Measurements from ENCODE around the gene TEX11. TPM values are rescaled to one million over a fixed set of nuclear protein-coding genes. Genes with fewer than 3 reads are reported as not detected.

Gene TEX11
- total and polyA plus RNA-seq, 9 of the 15 experiments (the other 6 are each of a cell fraction or from before 2014, with no cell fraction given), result 0.27 to 1.1 (median 0.45) TPM

DNA sequence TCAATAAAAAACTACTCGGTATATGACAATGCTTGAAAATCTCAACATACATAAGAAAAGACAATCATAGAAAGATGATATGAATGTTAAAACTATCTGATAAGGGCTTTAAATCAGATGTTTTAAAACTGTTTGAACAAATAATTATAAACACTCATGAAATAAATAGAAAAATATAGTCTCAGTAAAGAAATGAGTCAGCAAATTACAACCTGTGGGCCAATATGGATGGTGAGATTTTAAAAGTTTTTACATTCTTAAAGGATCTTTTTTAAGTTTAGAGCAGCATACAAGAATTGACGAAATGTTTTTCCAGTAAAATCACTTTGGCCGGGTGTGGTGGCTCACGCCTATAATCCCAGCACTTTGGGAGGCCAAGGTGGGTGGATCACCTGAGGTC lies 83.1 kb downstream of the TEX11 start (continued):
- TF ChIP-seq CBX2 (IDR thresholded peaks at IDR 0.05; ENCODE audit: insufficient read depth, low read length, poor library complexity, severe bottlenecking), result no peak
- TF ChIP-seq KDM4B (IDR thresholded peaks at IDR 0.05; ENCODE audit: borderline replicate concordance in 2 of 2, low read depth in 1 of 2), result no peak
- TF ChIP-seq ZNF212 (CRISPR knock-in tag; IDR thresholded peaks at IDR 0.05), result no peak
- TF ChIP-seq SRSF1 (IDR thresholded peaks at IDR 0.05; ENCODE audit: low read depth, low read length), result no peak
- TF ChIP-seq SAFB (IDR thresholded peaks at IDR 0.05; ENCODE audit: borderline replicate concordance, low read depth, low read length), result no peak
- TF ChIP-seq MAFG (tag; conservative IDR thresholded peaks at IDR 0.05), result peak; percentile 67
- TF ChIP-seq RBFOX2 (IDR thresholded peaks at IDR 0.05; ENCODE audit: low read depth, low read length), result no peak
- no peak for TF ChIP-seq FOXJ2 (tag; IDR thresholded peaks at IDR 0.05)
- TF ChIP-seq IRF1 (CRISPR knock-in tag; IDR thresholded peaks at IDR 0.05; ENCODE audit: borderline replicate concordance), result no peak
- no peak for TF ChIP-seq ELF4 (CRISPR knock-in tag; IDR thresholded peaks at IDR 0.05)
- no peak for TF ChIP-seq FOXP4 (CRISPR knock-in tag; IDR thresholded peaks at IDR 0.05; ENCODE audit: borderline replicate concordance)
- no peak for TF ChIP-seq BHLHE40 (IDR thresholded peaks at IDR 0.05; ENCODE audit: low read length)
- TF ChIP-seq, protein P1, sequence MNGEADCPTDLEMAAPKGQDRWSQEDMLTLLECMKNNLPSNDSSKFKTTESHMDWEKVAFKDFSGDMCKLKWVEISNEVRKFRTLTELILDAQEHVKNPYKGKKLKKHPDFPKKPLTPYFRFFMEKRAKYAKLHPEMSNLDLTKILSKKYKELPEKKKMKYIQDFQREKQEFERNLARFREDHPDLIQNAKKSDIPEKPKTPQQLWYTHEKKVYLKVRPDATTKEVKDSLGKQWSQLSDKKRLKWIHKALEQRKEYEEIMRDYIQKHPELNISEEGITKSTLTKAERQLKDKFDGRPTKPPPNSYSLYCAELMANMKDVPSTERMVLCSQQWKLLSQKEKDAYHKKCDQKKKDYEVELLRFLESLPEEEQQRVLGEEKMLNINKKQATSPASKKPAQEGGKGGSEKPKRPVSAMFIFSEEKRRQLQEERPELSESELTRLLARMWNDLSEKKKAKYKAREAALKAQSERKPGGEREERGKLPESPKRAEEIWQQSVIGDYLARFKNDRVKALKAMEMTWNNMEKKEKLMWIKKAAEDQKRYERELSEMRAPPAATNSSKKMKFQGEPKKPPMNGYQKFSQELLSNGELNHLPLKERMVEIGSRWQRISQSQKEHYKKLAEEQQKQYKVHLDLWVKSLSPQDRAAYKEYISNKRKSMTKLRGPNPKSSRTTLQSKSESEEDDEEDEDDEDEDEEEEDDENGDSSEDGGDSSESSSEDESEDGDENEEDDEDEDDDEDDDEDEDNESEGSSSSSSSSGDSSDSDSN (IDR thresholded peaks at IDR 0.05; ENCODE audit: borderline replicate concordance in 1 of 2, low read depth in 2 of 2, low read length in 2 of 2), result no peak
- no peak for TF ChIP-seq CTCFL (IDR thresholded peaks at IDR 0.05; ENCODE audit: borderline replicate concordance, insufficient read depth, low read depth, low read length, poor library complexity, severe bottlenecking)
- TF ChIP-seq, protein P2, sequence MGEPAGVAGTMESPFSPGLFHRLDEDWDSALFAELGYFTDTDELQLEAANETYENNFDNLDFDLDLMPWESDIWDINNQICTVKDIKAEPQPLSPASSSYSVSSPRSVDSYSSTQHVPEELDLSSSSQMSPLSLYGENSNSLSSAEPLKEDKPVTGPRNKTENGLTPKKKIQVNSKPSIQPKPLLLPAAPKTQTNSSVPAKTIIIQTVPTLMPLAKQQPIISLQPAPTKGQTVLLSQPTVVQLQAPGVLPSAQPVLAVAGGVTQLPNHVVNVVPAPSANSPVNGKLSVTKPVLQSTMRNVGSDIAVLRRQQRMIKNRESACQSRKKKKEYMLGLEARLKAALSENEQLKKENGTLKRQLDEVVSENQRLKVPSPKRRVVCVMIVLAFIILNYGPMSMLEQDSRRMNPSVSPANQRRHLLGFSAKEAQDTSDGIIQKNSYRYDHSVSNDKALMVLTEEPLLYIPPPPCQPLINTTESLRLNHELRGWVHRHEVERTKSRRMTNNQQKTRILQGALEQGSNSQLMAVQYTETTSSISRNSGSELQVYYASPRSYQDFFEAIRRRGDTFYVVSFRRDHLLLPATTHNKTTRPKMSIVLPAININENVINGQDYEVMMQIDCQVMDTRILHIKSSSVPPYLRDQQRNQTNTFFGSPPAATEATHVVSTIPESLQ (CRISPR knock-in tag; IDR thresholded peaks at IDR 0.05), result no peak
- peak; percentile 52; the same call in 1 of the 2 replicates for TF ChIP-seq MAFK (IDR thresholded peaks at IDR 0.05; ENCODE audit: low read length)
- TF ChIP-seq ZNF274 (IDR thresholded peaks at IDR 0.05; ENCODE audit: borderline replicate concordance, low read depth, low read length), result no peak
- TF ChIP-seq MAFF (IDR thresholded peaks at IDR 0.05; ENCODE audit: low read length), result peak; percentile 53; the same call in 1 of the 2 replicates
- no peak for TF ChIP-seq EHMT2 (IDR thresholded peaks at IDR 0.05)

Data from K562 (cell line).